ENCODE data around the gene TMEM255B.
"Not testable (repeated sequence)": the region's sequence is repeated elsewhere in the genome, so short reads cannot be mapped to it uniquely, and the experiment has no call there.

Gene TMEM255B

GRCh38 chr13:113742445-113743120 lies 16.4 kb upstream of the TMEM255B start:
- TF ChIP-seq CTCF (IDR thresholded peaks at IDR 0.05; ENCODE audit: insufficient read depth, low read depth, low read length, missing control alignments): no peak
- DNase-seq (ENCODE audit: low read depth): no peak
- H3K4me3 ChIP-seq (ENCODE audit: low read depth, low read length): no peak overlapping the region

GRCh38 chr13:113743366-113744195 lies 15.4 kb upstream of the TMEM255B start:
- TF ChIP-seq CTCF (IDR thresholded peaks at IDR 0.05; ENCODE audit: insufficient read depth, low read depth, low read length, missing control alignments): no peak
- no peak overlapping the region for H3K4me3 ChIP-seq (ENCODE audit: low read depth, low read length)
- no peak for DNase-seq (ENCODE audit: low read depth)

DNA sequence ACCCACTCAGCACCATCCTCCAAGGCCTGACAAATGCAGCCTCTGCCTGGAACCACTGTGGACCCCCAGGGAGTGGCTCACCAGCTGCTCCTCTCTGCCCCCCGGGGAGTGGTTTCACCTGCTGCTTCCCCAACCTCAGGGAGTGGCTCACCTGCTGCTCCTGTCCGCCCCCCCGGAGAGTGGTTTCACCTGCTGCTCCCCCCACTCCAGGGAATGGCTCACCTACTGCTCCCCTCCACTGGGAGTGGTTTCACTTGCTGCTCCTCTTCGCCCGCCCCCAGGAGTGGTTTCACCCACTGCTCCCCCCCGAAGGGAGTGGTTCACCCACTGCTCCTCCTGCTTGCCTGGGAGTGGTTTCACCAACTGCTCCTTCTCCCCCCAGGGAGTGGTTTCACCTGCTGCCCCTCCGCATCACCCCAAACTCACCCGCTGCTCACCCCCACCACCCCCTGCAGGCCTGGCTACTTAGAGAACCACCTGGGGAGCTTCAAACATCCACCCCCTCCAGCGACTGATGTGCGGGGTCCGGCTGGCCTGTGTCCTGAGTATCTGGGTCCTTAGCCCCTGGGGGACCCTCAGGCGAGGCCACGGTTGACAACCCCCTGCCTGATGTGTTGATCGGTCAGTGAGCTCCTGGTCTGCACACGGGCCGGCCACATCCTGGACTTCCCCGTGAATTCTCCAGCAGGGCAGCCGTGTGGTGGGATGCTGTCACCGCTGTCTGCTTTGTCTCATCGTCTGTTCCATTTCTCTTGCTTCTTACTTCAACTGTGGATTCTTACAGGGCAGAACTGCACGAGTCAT lies 14.6 kb upstream of the TMEM255B start:
- DNase-seq (ENCODE audit: low read depth): no peak
- no peak for TF ChIP-seq CTCF (IDR thresholded peaks at IDR 0.05; ENCODE audit: insufficient read depth, low read depth, low read length, missing control alignments)
- no peak overlapping the region for H3K4me3 ChIP-seq (ENCODE audit: low read depth, low read length)

- no peak for DNase-seq (ENCODE audit: low read depth)
- H3K4me3 ChIP-seq (ENCODE audit: low read depth, low read length): no peak overlapping the region
- no peak for TF ChIP-seq CTCF (IDR thresholded peaks at IDR 0.05; ENCODE audit: insufficient read depth, low read depth, low read length, missing control alignments)
Measured at GRCh38 chr13:113745059-113745458, 14.0 kb upstream of the TMEM255B start.

DNA sequence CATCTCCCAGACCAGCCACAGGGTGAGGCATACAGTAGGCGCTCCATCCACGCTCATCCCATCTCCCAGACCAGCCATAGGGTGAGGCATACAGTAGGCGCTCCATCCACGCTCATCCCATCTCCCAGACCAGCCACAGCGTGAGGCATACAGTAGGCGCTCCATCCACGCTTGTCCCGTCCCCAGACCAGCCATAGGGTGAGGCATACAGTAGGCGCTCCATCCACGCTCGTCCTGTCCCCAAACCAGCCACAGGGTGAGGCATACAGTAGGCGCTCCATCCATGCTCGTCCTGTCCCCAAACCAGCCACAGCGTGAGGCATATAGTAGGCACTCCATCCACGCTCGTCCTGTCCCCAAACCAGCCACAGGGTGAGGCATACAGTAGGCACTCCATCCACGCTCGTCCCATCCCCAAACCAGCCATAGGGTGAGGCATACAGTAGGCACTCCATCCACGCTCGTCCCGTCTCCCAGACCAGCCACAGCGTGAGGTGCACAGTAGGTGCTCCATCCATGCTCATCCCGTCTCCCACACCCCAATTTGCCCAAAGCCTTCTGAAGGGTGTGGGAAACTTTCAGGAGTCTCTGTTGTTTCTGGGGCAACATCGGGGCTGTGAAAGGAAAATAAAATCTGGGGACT lies 13.4 kb upstream of the TMEM255B start:
- not testable (repeated sequence) for H3K4me3 ChIP-seq (ENCODE audit: low read depth, low read length); DNase-seq (ENCODE audit: low read depth)

DNA sequence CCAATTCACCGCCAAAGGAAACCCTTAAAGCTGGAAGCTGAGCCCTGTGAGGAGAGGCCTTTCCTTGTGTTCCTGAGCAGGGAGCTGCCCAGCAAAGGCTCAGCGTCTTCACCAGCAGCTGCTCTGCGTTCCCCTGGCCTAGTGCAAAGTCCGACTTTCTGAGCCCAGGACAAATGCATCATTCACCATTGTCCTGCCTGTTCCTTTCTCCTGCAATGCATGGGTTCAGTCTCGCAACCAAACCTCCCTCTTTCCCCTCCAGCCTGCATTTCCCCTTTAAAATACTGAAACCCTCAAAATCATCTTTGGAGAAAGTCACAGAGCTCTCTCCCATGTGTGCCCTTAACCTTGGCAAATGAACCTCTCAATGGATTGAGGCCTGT lies 12.9 kb upstream of the TMEM255B start:
- no peak for DNase-seq (ENCODE audit: low read depth)
- TF ChIP-seq CTCF (IDR thresholded peaks at IDR 0.05; ENCODE audit: insufficient read depth, low read depth, low read length, missing control alignments): no peak
- H3K4me3 ChIP-seq (ENCODE audit: low read depth, low read length): no peak overlapping the region

DNA sequence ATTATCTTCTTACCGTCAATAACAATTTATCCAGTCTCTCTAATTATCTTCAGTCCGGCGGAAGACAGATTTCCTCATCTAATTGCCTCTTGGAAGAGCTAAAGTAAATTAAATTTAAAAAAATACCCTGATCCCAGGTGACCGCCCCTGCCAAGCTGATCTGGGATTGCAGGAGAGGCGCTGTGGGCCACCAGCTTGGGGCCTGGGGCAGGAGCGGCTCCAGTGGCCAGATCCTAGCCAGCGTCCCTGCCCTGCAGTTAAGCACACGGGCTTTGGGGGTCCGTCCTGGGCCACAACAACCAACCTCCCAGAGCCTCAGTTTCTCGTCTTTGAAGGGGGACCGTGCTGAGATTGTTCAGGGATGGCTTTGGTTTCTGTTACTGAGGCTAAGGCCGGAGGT lies 12.4 kb upstream of the TMEM255B start:
- TF ChIP-seq CTCF (IDR thresholded peaks at IDR 0.05; ENCODE audit: insufficient read depth, low read depth, low read length, missing control alignments): no peak
- no peak overlapping the region for H3K4me3 ChIP-seq (ENCODE audit: low read depth, low read length)
- no peak for DNase-seq (ENCODE audit: low read depth)

Data from GM12865 (cell line).